ENCODE results near the gene DAO. TPM values are rescaled to one million over a fixed set of nuclear protein-coding genes. Genes with fewer than 3 reads are reported as not detected.

The DAO gene
- total RNA-seq, 2 experiments from 2014 or later = not detected

DNA sequence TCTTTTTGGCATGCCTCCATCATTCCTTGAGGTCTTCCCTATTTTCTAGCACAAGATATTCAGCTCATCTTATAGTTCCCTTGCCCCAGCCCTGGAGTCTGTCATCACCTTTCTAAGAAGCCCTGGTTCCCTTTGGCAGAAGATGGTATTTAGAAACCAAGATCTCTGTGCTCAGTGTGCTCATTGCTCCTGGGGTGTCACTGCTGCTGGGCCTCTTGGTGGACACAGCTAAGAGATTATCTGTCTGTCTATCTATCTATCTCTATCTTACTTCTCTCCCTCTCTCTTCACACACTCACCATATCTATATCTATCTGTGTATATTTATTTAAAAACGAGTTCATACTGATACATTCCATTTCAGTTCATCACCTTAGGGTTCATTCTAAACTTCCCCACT is 67.2 kb downstream of the DAO start:
- CTCF ChIA-PET = no interaction called here
- POLR2A ChIA-PET = no interaction called here

DNA sequence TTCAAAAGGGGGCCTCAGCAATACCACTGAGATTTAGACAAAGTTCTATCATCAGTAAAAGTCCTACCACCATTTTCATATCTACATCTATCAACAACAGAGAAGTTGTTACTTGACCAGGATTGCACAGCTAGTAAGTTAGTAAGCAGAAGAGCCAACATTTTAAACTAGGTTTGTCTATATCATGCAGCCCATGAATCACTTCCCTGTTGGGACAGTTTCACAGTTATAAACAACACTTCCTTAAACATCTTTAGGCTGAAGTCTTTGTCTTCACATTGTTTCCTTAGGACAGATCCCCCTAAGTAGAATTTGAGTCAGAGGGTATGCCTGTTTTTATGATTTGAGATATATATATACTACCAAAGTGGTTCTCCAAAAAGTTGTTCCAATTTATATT is 68.5 kb downstream of the DAO start:
- POLR2A ChIA-PET = no interaction called here
- CTCF ChIA-PET = no interaction called here

DNA sequence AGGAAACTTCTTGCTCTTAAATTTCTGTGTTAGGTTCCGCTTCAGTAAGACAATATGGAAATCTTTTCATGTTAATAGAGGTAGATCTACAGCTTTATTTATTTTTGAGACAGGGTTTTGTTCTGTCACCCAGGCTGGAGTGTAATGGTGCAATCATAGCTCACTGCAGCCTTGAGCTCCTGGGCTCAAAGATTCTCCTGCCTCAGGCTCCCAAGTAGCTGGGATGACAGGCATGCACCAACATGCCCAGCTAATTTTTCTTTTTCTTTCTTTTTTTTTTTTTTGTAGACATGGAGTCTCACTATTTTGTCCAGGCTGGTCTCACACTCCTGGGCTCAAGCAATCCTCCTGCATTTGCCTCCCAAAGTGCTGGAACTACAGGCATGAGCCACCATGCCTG is 70.1 kb downstream of the DAO start:
- ChIA-PET CTCF (interaction anchor here (0.6 to 1.8 kb wide), 7 partner anchors 10 to 147 kb away, joined by 3 to 7 read pairs (median 6); no protein-coding TSS in a partner anchor), POLR2A (no interaction called here)

Other genes starting within 250 kb of the DAO start
- 10 to 100 TPM; 26.8 to 28.8 TPM for gene SELPLG, start 246.2 kb upstream of the DAO start, total RNA-seq
- gene CORO1C, start 148.6 kb upstream of the DAO start, total RNA-seq = 10 to 100 TPM; 71.0 to 78.7 TPM
- 10 to 100 TPM; 37.1 to 43.1 TPM for gene SSH1, start 22.5 kb upstream of the DAO start, total RNA-seq
- not detected for gene SVOP, start 141.0 kb downstream of the DAO start, total RNA-seq
- 1 to 10 TPM; 7.5 to 8.5 TPM for gene USP30, start 172.5 kb downstream of the DAO start, total RNA-seq
- gene ALKBH2, start 213.4 kb downstream of the DAO start, total RNA-seq = 10 to 100 TPM; 40.1 to 42.3 TPM
- gene UNG, start 217.5 kb downstream of the DAO start, total RNA-seq = 100 to 1,000 TPM in 1 of 2 experiments, 10 to 100 TPM in 1; 96.7 to 106 TPM
- gene ACACB, start 236.5 kb downstream of the DAO start, total RNA-seq = 1 to 10 TPM; 9.5 to 9.6 TPM